Urothelium cell line (cell line): ENCODE measurements around the gene ADCK2.
"Not testable (repeated sequence)": the region's sequence is repeated elsewhere in the genome, so short reads cannot be mapped to it uniquely, and the experiment has no call there.

Experiments
- DNase-seq: peaks from one replicate; pipeline ENCODE4 v3.0.0; 2011; ENCODE audit warnings: low spot score, mixed read lengths
- FAIRE-seq: peaks from 2 replicates; lab custom pipeline; 2011; peaks lifted over from hg19 to GRCh38; lab: Jason Lieb, UNC

Gene ADCK2

DNA sequence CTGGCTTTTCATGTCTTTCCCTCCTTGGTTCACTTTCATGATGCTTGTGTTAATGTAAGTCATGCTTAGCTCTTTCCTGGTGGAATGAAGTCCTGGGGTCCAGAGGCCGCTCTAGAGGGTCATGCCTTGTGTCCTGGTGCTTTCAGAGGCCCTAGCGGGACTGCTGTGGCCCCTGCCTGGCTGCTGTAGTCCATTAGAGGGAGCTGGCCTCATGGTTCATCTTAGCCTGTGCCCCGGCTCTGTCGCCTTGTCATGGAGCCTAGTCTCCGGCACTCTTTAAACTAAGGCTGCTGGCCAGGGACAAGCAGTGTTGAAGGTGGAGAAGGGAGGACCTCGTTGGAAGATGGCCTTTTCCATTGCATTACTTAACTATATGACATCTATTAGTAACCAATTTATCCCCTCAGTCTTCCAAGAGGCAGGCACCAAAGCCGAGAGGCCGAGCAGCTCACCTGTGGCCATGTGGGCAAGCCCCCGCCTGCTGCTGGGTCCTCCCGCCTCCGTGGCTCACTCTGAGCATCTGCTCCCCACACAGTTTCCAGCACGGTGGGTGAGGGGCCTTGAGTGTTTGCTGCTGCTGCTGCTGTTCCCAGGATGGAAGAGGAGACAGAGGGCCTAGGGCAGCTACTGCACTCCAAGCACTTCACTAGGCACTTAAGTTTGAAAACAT is 18.8 kb downstream of the ADCK2 start:
- DNase-seq = no peak
- FAIRE-seq = no peak

GRCh38 chr7:140693849-140694248 is 21.1 kb downstream of the ADCK2 start:
- DNase-seq, FAIRE-seq: not testable (repeated sequence)

DNA sequence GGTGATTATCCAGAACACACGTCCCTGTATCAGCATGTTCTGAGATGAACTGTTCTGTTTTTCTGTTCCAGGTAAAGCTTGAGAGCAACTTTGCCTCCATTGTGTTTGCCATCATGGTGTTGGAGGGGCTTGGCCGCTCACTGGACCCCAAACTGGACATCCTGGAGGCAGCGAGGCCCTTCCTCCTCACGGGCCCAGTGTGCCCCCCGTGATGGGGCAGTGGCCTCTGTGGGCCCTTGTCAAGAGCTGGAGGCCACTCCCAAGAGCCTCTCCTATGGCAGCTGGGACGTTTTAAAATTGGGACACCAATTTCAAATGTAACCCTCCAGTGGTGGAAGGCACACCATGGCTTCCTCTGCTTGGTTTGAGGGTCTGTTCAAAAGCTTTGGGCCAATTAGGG is 21.8 kb downstream of the ADCK2 start:
- no peak for FAIRE-seq

GRCh38 chr7:140695381-140695780 is 22.6 kb downstream of the ADCK2 start:
- no peak for FAIRE-seq
- no peak for DNase-seq

More for the DNA sequence above, 21.8 kb downstream of the ADCK2 start:
- DNase-seq = no peak

DNA sequence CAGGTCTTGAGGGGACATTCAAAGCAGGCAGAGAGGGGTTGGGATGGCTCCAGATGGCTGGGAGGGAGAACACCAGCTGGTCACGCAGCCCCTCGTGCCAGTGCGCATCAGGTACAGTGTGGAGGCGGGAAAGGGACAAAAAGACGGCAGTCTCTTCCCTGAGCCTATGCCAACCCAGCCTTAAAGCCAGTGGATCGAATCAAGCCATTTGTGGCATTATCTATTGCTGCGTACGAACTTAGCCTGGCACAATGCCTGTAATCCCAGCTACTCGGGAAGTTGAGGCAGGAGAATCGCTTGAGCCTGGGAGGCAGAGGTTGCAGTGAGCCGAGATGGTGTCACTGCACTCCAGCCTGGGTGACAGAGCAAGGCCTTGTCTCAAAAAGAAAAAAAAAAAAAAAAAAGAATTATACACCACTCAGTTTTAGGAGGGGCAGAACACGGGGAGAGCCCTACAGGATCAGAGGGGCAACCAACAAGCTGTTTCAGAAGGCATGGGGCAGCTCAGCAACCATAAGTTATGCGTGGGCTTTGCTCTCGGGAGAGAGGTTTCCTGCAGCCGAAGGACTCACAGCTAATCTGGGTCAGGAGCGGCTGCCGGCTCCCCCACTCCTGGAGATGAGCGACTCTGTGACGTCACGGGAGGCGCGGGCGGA is 23.4 kb downstream of the ADCK2 start:
- FAIRE-seq (no peak), DNase-seq (peak; percentile 93)

- no peak for FAIRE-seq
Measured at GRCh38 chr7:140696680-140697446, 24.1 kb downstream of the ADCK2 start, which contains the start of gene NDUFB2. Gene NDUFB2, plus strand, starts transcription at chr7:140696708. Its CDS starts 37 bp downstream, at chr7:140696745.

GRCh38 chr7:140697447-140698143 is 24.9 kb downstream of the ADCK2 start:
- DNase-seq = no peak
- no peak for FAIRE-seq

More at GRCh38 chr7:140696680-140697446, 24.1 kb downstream of the ADCK2 start, which contains the start of gene NDUFB2:
- peak; percentile 83 for DNase-seq

GRCh38 chr7:140698477-140698876 is 25.7 kb downstream of the ADCK2 start:
- no peak for DNase-seq
- no peak for FAIRE-seq

DNA sequence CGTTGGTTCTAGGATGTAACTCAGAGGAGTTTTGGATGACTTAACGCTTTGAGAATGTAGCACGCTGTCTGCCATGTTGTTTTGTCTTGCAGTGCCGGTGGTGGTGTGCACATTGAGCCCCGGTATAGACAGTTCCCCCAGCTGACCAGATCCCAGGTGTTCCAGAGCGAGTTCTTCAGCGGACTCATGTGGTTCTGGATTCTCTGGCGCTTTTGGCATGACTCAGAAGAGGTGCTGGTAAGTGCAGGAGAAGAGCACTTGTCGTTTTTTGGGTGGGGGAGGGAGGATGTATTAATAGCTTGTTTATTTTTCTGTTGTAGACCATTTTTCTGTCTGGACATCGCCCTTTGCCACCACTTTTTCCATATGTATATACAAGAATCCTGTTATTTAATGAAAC is 30.0 kb downstream of the ADCK2 start:
- FAIRE-seq (no peak), DNase-seq (no peak)

DNA sequence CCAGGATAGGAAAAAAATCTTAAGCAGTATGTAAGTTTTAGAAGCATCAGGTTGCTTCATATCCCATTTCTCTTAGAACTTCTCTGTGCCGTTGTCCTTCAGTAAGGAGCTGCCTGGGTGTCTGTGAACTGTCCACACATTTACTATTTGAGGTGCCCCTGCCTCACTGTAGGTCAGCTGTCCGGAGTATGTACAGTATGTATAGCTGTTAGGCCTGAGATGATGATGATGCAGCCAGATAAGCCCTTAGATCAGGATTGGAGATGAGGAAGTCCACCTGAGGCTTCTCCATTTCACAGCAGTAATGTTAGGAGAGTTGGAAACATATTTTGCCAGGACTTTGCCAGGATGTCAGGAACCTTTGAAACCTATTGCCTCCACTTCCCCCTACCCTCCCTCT is 31.5 kb downstream of the ADCK2 start:
- DNase-seq = no peak

DNA sequence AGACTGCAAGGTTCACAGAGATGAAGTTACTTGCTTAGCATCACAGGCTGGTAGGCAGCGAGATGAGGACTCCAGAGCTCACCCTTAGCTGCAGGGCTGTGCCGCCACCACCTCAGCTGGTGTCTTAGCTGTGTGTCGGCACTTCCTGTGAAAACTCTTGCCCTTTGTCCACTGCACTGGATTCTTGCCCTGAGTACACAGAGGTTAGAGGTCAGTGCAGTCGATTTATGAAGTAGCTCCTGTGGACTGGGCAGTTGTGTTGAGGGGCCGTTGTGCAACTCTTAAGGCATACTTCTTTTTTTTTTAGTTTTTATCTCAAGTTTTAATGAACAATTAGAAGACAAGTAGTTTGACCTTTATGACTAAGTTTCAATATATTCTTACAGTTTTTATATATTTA is 34.4 kb downstream of the ADCK2 start:
- FAIRE-seq = no peak
- DNase-seq = no peak

More for the DNA sequence above, 31.5 kb downstream of the ADCK2 start:
- no peak for FAIRE-seq

- DNase-seq, FAIRE-seq: not testable (repeated sequence)
Measured at GRCh38 chr7:140708764-140709163, 36.0 kb downstream of the ADCK2 start.

DNA sequence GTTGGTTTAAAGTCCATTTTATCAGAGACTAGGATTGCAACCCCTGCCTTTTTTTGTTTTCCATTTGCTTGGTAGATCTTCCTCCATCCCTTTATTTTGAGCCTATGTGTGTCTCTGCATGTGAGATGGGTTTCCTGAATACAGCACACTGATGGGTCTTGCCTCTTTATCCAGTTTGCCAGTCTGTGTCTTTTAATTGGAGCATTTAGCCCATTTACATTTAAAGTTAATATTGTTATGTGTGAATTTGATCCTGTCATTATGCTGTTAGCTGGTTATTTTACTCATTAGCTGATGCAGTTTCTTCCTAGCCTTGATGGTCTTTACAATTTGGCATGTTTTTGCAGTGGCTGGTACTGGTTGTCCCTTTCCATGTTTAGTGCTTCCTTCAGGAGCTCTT is 39.6 kb downstream of the ADCK2 start:
- FAIRE-seq, DNase-seq: not testable (repeated sequence)

GRCh38 chr7:140714331-140715040 is 41.7 kb downstream of the ADCK2 start:
- DNase-seq (no peak), FAIRE-seq (no peak)

DNA sequence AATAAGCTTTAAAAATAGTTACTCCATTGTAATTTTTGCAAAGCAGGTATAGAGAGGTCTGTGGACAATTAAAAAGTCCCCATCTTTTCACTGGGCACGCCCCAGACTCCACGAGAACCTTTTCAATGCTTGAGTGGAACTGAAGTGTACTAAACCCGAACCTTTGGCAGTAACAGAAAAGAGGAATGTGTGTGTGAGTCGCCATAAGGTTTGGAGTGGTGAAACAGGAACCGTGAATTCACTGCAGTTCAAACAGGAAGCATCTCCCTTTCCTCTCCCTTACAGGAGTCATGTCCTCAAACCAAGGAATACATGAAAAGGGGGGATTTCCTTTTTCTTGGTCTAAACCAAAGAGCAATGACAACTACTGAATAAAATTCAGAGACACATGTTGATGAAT is 47.0 kb downstream of the ADCK2 start:
- FAIRE-seq = no peak

DNA sequence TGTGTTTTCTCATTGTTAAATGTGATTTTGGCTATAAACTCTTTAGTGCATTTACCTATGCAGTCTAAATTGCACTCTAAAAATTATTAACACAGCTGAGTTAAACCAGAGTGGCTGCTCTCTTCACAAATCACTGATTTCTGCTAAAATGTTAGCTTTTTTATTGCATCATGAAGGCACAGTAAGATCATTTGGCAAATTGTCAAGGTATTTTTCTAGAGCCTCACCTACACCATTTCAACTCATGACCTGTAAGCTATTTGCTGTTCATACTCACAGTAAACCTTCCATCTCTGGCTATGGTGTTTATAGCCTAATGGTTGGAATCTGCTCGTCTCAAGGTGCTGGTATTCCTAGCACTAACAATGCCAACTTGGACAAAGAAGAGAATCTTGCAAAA is 49.5 kb downstream of the ADCK2 start:
- FAIRE-seq (no peak), DNase-seq (no peak)

More for the DNA sequence above, 47.0 kb downstream of the ADCK2 start:
- DNase-seq = no peak

DNA sequence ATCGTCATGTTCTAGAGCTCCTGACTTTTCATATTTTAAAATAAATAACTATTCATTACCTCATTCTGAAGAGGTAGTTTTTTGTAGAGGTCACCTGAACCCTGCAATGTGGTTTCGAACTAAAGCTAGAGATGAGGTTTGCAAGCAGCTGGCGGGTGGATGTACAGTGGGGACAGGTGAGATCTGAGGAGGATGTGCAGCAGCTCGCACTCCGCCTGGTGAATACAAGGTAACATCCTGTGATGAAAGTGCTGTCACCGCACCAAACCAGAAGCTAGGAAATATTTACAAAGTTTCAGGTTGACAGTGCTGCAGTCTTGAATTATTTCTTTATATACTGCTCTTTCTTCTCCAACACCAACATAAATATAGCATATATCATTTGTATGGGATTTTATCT is 50.3 kb downstream of the ADCK2 start:
- no peak for DNase-seq

GRCh38 chr7:140723574-140723973 is 50.8 kb downstream of the ADCK2 start:
- FAIRE-seq (no peak), DNase-seq (no peak)

More for the DNA sequence above, 50.3 kb downstream of the ADCK2 start:
- no peak for FAIRE-seq

DNA sequence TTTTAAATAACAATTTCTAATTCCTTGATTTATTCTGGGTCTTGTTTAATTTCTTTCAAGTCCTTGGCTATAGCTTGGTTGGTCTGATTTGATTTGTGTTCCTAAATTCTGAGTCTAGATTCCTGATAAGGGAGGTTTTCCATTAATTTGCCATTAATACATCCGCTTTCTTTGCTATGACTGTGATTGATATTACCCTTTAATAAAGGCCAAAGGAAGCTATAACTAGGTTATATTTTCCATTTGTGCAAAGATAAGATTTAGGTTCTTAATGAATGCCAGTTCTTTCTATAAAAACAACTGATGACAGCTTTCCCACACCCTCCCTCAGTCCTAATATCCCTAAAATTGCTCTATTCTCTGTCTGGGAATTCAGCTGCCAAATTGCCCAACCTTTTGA is 52.0 kb downstream of the ADCK2 start:
- FAIRE-seq (no peak), DNase-seq (no peak)

- FAIRE-seq (no peak), DNase-seq (no peak)
Measured at GRCh38 chr7:140726281-140726680, 53.5 kb downstream of the ADCK2 start.
